Naive B cell (primary cell): ENCODE measurements around the gene MARCHF6. TPM values are rescaled to one million over a fixed set of nuclear protein-coding genes. Genes with fewer than 3 reads are reported as not detected.
"Not testable (repeated sequence)": the region's sequence is repeated elsewhere in the genome, so short reads cannot be mapped to it uniquely, and the experiment has no call there.

Experiments used
- ATAC-seq, 2 donors: fragments of 150-1000 bp; cut with Tn5 transposase; 2 replicates each; pipeline ENCODE4 v1.10.0; 2021; ENCODE audit warnings: low read depth in 2 of 2, mild to moderate bottlenecking in 2 of 2, moderate library complexity in 2 of 2
- DNase-seq: peaks from one replicate; pipeline ENCODE4 v3.0.0; 2022
- H3K27ac Mint-ChIP-seq, 6 donors: one replicate each; pipeline ENCODE4 v1.8.0; 2020 to 2022; ENCODE audit warnings: mild to moderate bottlenecking in 6 of 6, mixed read lengths in 6 of 6, moderate library complexity in 5 of 6, inconsistent platforms in 2 of 6
- H3K27me3 Mint-ChIP-seq, 3 donors: one replicate each; pipeline ENCODE4 v1.8.0; 2021 to 2022; ENCODE audit warnings: mixed read lengths in 3 of 3, mild to moderate bottlenecking in 1 of 3
- H3K36me3 Mint-ChIP-seq, 2 donors: one replicate each; pipeline ENCODE4 v1.8.0; 2020 to 2022; ENCODE audit warnings: mixed read lengths in 2 of 2, inconsistent platforms in 1 of 2, mild to moderate bottlenecking in 1 of 2
- H3K4me1 Mint-ChIP-seq, 3 donors: one replicate each; pipeline ENCODE4 v1.8.0; 2020 to 2022; ENCODE audit warnings: mixed read lengths in 3 of 3, inconsistent platforms in 1 of 3, mild to moderate bottlenecking in 1 of 3, moderate library complexity in 1 of 3
- H3K4me3 Mint-ChIP-seq, 8 donors: one replicate each; pipeline ENCODE4 v1.8.0; 2020 to 2022; ENCODE audit warnings: mild to moderate bottlenecking in 8 of 8, mixed read lengths in 8 of 8, moderate library complexity in 8 of 8, inconsistent platforms in 2 of 8
- H3K9me3 Mint-ChIP-seq, 7 donors: one replicate each; pipeline ENCODE4 v1.8.0; 2020 to 2022; ENCODE audit warnings: mixed read lengths in 7 of 7, mild to moderate bottlenecking in 5 of 7, inconsistent platforms in 2 of 7, moderate library complexity in 1 of 7
- polyA plus RNA-seq, 6 donors: library from polyadenylated mRNA; unstranded; fragments of 300-500 nt; fragmentation: Illumina TruSeq; gene quantifications; one replicate each; pipeline ENCODE4 v1.2.3, GENCODE V29; 2021; ENCODE audit warnings: low read depth in 6 of 6

Gene MARCHF6
- polyA plus RNA-seq, 6 donors from 2014 or later, result 22.8 to 72.8 (median 48.4) TPM

- peaks cover 0 to 6% of the 10 kb centered on the region in 2 donors for H3K36me3 Mint-ChIP-seq
- H3K4me3 Mint-ChIP-seq, result peak overlapping the region in 1 of 8 donors; percentile 67
- ATAC-seq, result no peak
- H3K9me3 Mint-ChIP-seq, result no peaks in the 10 kb centered on the region
- H3K27ac Mint-ChIP-seq, result peak overlapping the region in 2 of 6 donors; percentile 72 to 92
- no peaks in the 10 kb centered on the region for H3K27me3 Mint-ChIP-seq
- H3K4me1 Mint-ChIP-seq, result peaks cover 57 to 87% (median 83%) of the 10 kb centered on the region in 3 donors
- DNase-seq, result no peak
Measured at GRCh38 chr5:10366310-10367272, 13.1 kb downstream of the MARCHF6 start.

- H3K4me1 Mint-ChIP-seq, result peaks cover 52 to 82% (median 80%) of the 10 kb centered on the region in 3 donors
- H3K27me3 Mint-ChIP-seq, result no peaks in the 10 kb centered on the region
- DNase-seq, result no peak
- peak overlapping the region in 1 of 8 donors; percentile 40 for H3K4me3 Mint-ChIP-seq
- H3K36me3 Mint-ChIP-seq, result peaks cover 0 to 6% of the 10 kb centered on the region in 2 donors
- H3K9me3 Mint-ChIP-seq, result no peaks in the 10 kb centered on the region
- peak overlapping the region in 2 of 6 donors; percentile 32 to 74 for H3K27ac Mint-ChIP-seq
- ATAC-seq, result no peak
Measured at GRCh38 chr5:10367579-10367978, 14.1 kb downstream of the MARCHF6 start.

GRCh38 chr5:10370931-10371330 lies 17.4 kb downstream of the MARCHF6 start:
- H3K27ac Mint-ChIP-seq, result peak overlapping the region; percentile 8 to 89 (median 58)
- peaks cover 0 to 6% of the 10 kb centered on the region in 2 donors for H3K36me3 Mint-ChIP-seq
- ATAC-seq (no peak), DNase-seq (no peak)
- H3K9me3 Mint-ChIP-seq, result no peaks in the 10 kb centered on the region
- no peaks in the 10 kb centered on the region for H3K27me3 Mint-ChIP-seq
- H3K4me1 Mint-ChIP-seq, result peaks cover 58 to 77% (median 75%) of the 10 kb centered on the region in 3 donors
- H3K4me3 Mint-ChIP-seq, result peak overlapping the region in 2 of 8 donors; percentile 13 to 26

DNA sequence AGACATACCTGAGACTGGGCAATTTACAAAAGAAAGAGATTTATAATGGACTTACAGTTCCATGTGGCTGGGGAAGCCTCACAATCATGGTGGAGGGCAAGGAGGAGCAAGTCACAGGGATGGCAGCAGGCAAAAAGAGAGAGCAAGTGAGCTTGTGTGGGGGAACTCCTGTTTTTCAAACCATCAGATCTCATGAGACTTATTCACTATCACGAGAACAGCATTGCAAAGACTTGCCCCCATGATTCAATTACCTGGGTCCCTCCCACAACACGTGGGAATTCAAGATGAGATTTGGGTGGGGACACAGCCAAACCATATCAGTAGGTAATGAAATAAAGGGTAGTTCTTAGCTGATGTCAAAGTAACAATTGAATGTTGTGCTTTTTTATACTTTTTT lies 17.9 kb downstream of the MARCHF6 start:
- H3K27ac Mint-ChIP-seq, result peak overlapping the region in 5 of 6 donors; percentile 8 to 78 (median 37)
- peak overlapping the region in 1 of 8 donors; percentile 13 for H3K4me3 Mint-ChIP-seq
- ATAC-seq, H3K27me3 Mint-ChIP-seq, DNase-seq, H3K9me3 Mint-ChIP-seq, H3K36me3 Mint-ChIP-seq: not testable (repeated sequence)
- H3K4me1 Mint-ChIP-seq, result peaks cover 56 to 76% (median 75%) of the 10 kb centered on the region in 3 donors

GRCh38 chr5:10372726-10373709 lies 19.5 kb downstream of the MARCHF6 start:
- H3K4me1 Mint-ChIP-seq, result peaks cover 55 to 72% (median 71%) of the 10 kb centered on the region in 3 donors
- H3K9me3 Mint-ChIP-seq, result no peaks in the 10 kb centered on the region
- H3K27ac Mint-ChIP-seq, result peak overlapping the region in 2 of 6 donors; percentile 45 to 59
- no peaks in the 10 kb centered on the region for H3K27me3 Mint-ChIP-seq
- peaks cover 0 to 2% of the 10 kb centered on the region in 2 donors for H3K36me3 Mint-ChIP-seq
- DNase-seq, result no peak
- ATAC-seq, result no peak
- no peak overlapping the region for H3K4me3 Mint-ChIP-seq

DNA sequence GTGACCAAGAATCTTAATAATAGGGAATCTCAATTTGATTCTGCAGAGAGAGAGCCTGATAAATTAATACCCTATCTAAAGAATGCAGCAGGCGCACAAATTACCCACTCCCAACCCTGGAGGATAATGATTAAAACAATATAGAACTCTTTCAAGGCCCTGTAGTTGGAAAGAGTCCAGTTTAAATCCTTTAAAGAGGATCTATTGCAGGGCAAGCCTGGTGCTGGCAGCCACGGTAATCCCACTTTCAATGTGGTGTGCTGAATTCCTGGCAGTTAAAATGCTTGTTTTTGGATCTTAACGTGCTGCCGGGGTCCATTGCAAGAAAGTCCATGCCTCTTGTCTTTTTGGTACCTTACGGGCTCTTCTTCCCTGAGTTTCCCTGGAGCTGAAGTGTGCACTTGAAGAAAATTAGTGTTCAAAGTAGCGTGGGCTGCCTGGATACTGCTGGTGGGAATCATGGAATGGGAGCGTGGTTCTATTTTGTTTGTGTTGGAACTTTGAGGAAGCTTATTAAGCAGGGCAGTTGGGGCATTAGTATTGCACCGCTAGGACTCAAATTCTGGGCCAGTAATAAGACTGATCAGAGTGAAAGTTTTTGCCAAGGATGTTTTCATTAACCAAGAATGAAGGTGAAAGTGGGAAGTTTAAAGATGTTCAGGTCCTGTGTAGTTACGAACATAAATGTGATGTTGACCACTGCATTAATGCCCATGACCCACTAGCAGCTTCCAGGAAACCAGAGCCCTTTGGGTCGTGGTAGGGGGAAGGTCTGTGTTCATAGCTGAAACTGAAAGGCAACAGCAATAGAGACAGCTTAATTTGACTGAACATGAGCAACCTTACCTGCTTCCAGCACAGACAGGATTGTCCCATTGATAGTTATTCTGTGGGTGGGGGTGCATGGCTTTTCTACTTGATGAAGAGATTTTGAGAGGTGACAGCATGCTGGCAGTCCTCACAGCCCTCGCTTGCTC lies 20.8 kb downstream of the MARCHF6 start:
- ATAC-seq, result no peak
- H3K4me1 Mint-ChIP-seq, result peaks cover 47 to 60% (median 58%) of the 10 kb centered on the region in 3 donors

DNA sequence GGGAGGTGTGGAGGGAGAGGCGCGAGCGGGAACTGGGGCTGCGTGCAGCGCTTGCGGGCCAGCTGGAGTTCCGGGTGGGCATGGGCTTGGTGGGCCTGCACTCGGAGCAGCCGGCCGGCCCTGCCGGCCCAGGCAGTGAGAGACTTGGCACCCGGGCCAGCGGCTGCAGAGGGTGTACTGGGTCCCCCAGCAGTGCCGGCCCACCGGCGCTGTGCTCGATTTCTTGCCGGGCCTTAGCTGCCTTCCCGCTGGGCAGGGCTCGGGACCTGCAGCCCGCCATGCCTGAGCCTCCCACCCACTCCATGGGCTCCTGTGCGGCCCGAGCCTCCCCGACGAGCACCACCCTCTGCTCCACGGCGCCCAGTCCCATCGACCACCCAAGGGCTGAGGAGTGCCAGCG lies 21.7 kb downstream of the MARCHF6 start:
- not testable (repeated sequence) for DNase-seq, H3K36me3 Mint-ChIP-seq, ATAC-seq, H3K27me3 Mint-ChIP-seq, H3K9me3 Mint-ChIP-seq
- Mint-ChIP-seq H3K4me1 (peaks cover 43 to 55% (median 52%) of the 10 kb centered on the region in 3 donors), H3K4me3 (peak overlapping the region in 1 of 8 donors; percentile 30), H3K27ac (peak overlapping the region in 1 of 6 donors; percentile 12)

More for the DNA sequence above, 20.8 kb downstream of the MARCHF6 start:
- Mint-ChIP-seq H3K27ac (peak overlapping the region in 3 of 6 donors; percentile 45 to 59 (median 47)), H3K9me3 (no peaks in the 10 kb centered on the region), H3K36me3 (peaks cover 0 to 7% of the 10 kb centered on the region in 2 donors), H3K27me3 (no peaks in the 10 kb centered on the region), H3K4me3 (no peak overlapping the region)
- DNase-seq, result no peak

DNA sequence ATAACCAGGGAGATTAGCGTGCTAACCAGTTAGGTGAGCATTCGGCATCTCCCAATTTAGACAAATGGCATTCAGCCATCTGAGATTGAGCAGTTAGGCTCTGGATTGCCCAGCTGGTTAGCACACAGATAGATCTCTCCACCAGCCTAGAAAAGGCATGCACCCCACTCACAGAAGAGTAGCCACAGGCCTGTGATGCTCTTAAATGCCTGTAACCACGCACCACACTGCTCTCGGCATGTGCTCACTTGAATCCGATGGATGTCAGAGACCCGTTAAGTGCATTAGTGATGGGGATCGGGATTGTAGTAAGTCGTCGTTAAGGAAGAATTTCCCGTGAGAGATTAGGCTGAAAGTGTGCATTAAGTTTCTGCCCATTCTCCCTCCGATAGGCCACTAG lies 23.0 kb downstream of the MARCHF6 start:
- no peaks in the 10 kb centered on the region for H3K27me3 Mint-ChIP-seq
- peaks cover 32 to 45% (median 43%) of the 10 kb centered on the region in 3 donors for H3K4me1 Mint-ChIP-seq
- peaks cover 5 to 14% of the 10 kb centered on the region in 2 donors for H3K36me3 Mint-ChIP-seq
- H3K9me3 Mint-ChIP-seq, result no peaks in the 10 kb centered on the region
- no peak overlapping the region for H3K27ac Mint-ChIP-seq
- H3K4me3 Mint-ChIP-seq, result no peak overlapping the region
- no peak for DNase-seq
- no peak for ATAC-seq

GRCh38 chr5:10377081-10377480 lies 23.6 kb downstream of the MARCHF6 start:
- Mint-ChIP-seq H3K27me3 (no peaks in the 10 kb centered on the region), H3K27ac (peak overlapping the region in 3 of 6 donors; percentile 33 to 74 (median 59)), H3K4me1 (peaks cover 32 to 40% (median 39%) of the 10 kb centered on the region in 3 donors), H3K9me3 (no peaks in the 10 kb centered on the region), H3K36me3 (peaks cover 10 to 14% of the 10 kb centered on the region in 2 donors), H3K4me3 (no peak overlapping the region)
- ATAC-seq (no peak), DNase-seq (no peak)

DNA sequence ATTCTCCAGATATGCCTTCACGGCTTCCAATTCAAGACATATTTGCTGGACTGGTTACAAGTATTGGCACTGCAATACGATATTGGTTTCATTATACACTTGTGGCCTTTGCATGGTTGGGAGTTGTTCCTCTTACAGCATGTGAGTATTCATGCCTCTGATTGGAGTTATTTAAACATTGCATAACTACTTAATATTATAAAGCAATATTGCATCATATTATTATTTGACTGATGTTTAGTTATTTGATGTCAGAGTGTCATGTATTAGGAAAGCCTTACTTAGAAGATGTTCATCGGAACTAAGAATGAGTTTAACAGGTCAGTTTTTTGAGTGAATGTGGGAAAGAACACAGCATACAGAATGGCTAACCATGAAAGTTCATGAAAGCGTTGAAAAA lies 28.3 kb downstream of the MARCHF6 start:
- Mint-ChIP-seq H3K27ac (peak overlapping the region in 1 of 6 donors; percentile 42), H3K4me1 (peaks cover 6 to 11% (median 9%) of the 10 kb centered on the region in 3 donors), H3K9me3 (no peaks in the 10 kb centered on the region), H3K36me3 (peaks cover 26 to 29% of the 10 kb centered on the region in 2 donors), H3K4me3 (no peak overlapping the region), H3K27me3 (no peaks in the 10 kb centered on the region)
- ATAC-seq (no peak), DNase-seq (no peak)

DNA sequence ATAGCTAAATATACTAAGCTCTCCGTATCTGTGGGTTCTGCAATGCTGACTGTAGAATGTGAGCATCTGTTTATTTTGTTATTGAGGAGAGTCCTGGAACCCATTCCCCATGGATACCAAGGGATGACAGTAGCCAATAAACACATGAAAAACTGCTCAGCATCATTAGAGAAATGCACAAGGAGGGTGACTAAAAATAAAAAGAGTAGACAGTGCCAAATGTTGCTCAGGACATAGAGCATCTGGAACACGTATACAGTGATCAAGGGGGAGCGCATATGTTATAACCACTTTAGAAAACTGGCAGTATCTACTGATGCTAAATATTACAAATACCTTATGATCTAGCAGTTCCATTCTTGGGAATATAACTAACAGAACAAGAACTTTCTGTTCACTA lies 31.0 kb downstream of the MARCHF6 start:
- Mint-ChIP-seq H3K27ac (no peak overlapping the region), H3K27me3 (no peaks in the 10 kb centered on the region), H3K36me3 (peaks cover 19 to 33% of the 10 kb centered on the region in 2 donors), H3K4me3 (peak overlapping the region in 1 of 8 donors; percentile 4), H3K9me3 (no peaks in the 10 kb centered on the region), H3K4me1 (peaks cover 0 to 5% (median 4%) of the 10 kb centered on the region in 3 donors)
- ATAC-seq, result no peak
- DNase-seq, result no peak

DNA sequence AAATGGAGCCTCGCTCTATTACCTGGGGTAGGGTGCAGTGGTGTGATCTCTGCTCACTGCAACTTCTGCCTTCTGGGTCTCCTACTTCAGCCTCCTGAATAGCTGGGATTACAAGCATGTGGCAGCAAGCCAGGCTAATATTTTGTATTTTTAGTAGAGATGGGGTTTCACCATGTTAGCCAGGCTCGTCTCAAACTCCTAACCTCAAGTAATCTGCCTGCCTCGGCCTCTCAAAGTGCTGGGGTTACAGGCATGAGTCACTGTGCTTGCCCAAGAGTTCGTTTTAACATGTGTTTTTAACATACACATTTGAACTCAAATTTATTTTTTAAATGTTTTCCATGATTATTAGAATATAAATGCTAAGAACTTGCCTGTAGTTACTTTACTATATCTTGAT lies 34.2 kb downstream of the MARCHF6 start:
- Mint-ChIP-seq H3K4me3 (no peak overlapping the region), H3K27ac (no peak overlapping the region), H3K36me3 (peaks cover 26 to 27% of the 10 kb centered on the region in 2 donors), H3K27me3 (no peaks in the 10 kb centered on the region), H3K4me1 (peaks cover 0 to 4% (median 0%) of the 10 kb centered on the region in 3 donors), H3K9me3 (no peaks in the 10 kb centered on the region)
- DNase-seq, result no peak
- ATAC-seq, result no peak
